Measurements from ENCODE around the gene NUBP2. TPM values are rescaled to one million over a fixed set of nuclear protein-coding genes. Genes with fewer than 3 reads are reported as not detected.

NUBP2 gene
- total and polyA plus RNA-seq, 12 donors: 24.1 to 74.1 (median 29.4) TPM

GRCh38 chr16:1810536-1810935, 27.8 kb downstream of the NUBP2 start:
- Histone ChIP-seq H3K4me3 (no peak overlapping the region), H3K27me3 (no peaks in the 10 kb centered on the region), H3K9me3 (peaks cover 0 to 4% (median 0%) of the 10 kb centered on the region in 11 donors), H3K36me3 (peaks cover 0 to 77% (median 16%) of the 10 kb centered on the region in 9 donors), H3K27ac (no peak overlapping the region), H3K4me1 (no peaks in the 10 kb centered on the region)
- no peak for TF ChIP-seq CTCF (IDR thresholded peaks at IDR 0.05)
- DNase-seq (no peak), ATAC-seq (no peak)
- 96 to 98% methylated on average over 16 of the region's 16 CpGs for WGBS, 2 donors
- intact Hi-C loops (cut with DNase I): no loop called here

GRCh38 chr16:1812732-1813163, 30.0 kb downstream of the NUBP2 start:
- DNase-seq: peak; percentile 62 to 72
- Histone ChIP-seq H3K4me3 (no peak overlapping the region), H3K36me3 (peaks cover 0 to 78% (median 20%) of the 10 kb centered on the region in 9 donors), H3K27ac (no peak overlapping the region), H3K9me3 (no peaks in the 10 kb centered on the region), H3K4me1 (no peaks in the 10 kb centered on the region), H3K27me3 (no peaks in the 10 kb centered on the region)
- WGBS, 2 donors: 32 to 34% methylated on average over 17 of the region's 17 CpGs
- peak in 7 of 9 donors; percentile 19 to 59 (median 47) for TF ChIP-seq CTCF (IDR thresholded peaks at IDR 0.05)
- peak; percentile 46 to 90 (median 86) for ATAC-seq
- intact Hi-C loops (cut with DNase I): no loop called here

- no peak for TF ChIP-seq CTCF (IDR thresholded peaks at IDR 0.05)
- no peak overlapping the region for H3K4me3 ChIP-seq
- no peak overlapping the region for H3K27ac ChIP-seq
- H3K4me1 ChIP-seq: no peaks in the 10 kb centered on the region
- no peaks in the 10 kb centered on the region for H3K9me3 ChIP-seq
- WGBS, 2 donors: 87 to 93% methylated on average over 11 of the region's 11 CpGs
- peak in 1 of 8 donors; percentile 47 for ATAC-seq
- intact Hi-C loops (cut with DNase I): no loop called here
- peaks cover 0 to 79% (median 22%) of the 10 kb centered on the region in 9 donors for H3K36me3 ChIP-seq
- DNase-seq: no peak
- no peaks in the 10 kb centered on the region for H3K27me3 ChIP-seq
These were observed 32.7 kb downstream of the NUBP2 start for GRCh38 chr16:1815461-1815860.

GRCh38 chr16:1816396-1817275, 33.9 kb downstream of the NUBP2 start:
- Histone ChIP-seq H3K4me1 (no peaks in the 10 kb centered on the region), H3K27me3 (no peaks in the 10 kb centered on the region), H3K27ac (no peak overlapping the region), H3K4me3 (no peak overlapping the region), H3K9me3 (no peaks in the 10 kb centered on the region), H3K36me3 (peaks cover 0 to 85% (median 33%) of the 10 kb centered on the region in 9 donors)
- no peak for TF ChIP-seq CTCF (IDR thresholded peaks at IDR 0.05)
- 94 to 95% methylated on average over 40 of the region's 40 CpGs for WGBS, 2 donors
- intact Hi-C loops (cut with DNase I): no loop called here
- DNase-seq (no peak), ATAC-seq (no peak)
